SU-DHL-6 (cell line): Measurements from ENCODE around the gene ZNF416.

Experiments used
- EZH2phosphoT487 ChIP-seq: fragments of 200-600 bp; sonication (generic), shearing (Covaris generic); conservative IDR thresholded peaks from 2 replicates; pipeline ENCODE4 v1.6.1; 2018; ENCODE audit warnings: mild to moderate bottlenecking, antibody characterized with exemption, low read length, moderate library complexity, mixed read lengths
- TF ChIP-seq, protein P1 (sequence below): fragments of 200-600 bp; sonication (generic); IDR thresholded peaks from one replicate; pipeline ENCODE4 v1.5.1; 2017; ENCODE audit warnings: antibody characterized with exemption, mild to moderate bottlenecking, low read length, moderate library complexity; ENCODE audit not compliant: insufficient read depth, poor library complexity, severe bottlenecking

DNA sequence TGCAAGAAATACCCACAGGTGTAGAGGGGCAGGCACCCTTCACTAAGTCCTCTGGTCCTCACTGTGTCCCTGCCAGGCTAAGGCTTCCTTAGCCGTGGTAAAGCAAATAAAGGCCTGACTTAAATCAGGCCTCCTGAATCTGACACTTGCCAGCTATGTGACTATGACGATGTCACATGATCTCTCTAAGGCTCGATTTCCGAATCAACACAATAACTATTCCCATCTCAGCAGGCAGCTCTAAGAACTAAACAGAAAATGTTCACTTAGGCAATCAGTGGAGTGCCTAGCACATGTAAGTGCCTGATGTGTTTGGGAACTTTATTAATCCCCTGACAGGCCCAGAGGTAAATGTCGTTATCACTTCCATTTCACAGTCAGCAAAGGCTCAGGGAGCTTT, 21.1 kb downstream of the ZNF416 start:
- TF ChIP-seq, protein P1, sequence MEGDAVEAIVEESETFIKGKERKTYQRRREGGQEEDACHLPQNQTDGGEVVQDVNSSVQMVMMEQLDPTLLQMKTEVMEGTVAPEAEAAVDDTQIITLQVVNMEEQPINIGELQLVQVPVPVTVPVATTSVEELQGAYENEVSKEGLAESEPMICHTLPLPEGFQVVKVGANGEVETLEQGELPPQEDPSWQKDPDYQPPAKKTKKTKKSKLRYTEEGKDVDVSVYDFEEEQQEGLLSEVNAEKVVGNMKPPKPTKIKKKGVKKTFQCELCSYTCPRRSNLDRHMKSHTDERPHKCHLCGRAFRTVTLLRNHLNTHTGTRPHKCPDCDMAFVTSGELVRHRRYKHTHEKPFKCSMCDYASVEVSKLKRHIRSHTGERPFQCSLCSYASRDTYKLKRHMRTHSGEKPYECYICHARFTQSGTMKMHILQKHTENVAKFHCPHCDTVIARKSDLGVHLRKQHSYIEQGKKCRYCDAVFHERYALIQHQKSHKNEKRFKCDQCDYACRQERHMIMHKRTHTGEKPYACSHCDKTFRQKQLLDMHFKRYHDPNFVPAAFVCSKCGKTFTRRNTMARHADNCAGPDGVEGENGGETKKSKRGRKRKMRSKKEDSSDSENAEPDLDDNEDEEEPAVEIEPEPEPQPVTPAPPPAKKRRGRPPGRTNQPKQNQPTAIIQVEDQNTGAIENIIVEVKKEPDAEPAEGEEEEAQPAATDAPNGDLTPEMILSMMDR = no peak
- no peak for TF ChIP-seq EZH2phosphoT487
